B cell (primary cell): Measurements from ENCODE around the gene LPGAT1. TPM values are rescaled to one million over a fixed set of nuclear protein-coding genes. Genes with fewer than 3 reads are reported as not detected.

Source experiments
- ATAC-seq: fragments of 200-7000 bp; cut with Tn5 transposase; one replicate; pipeline ENCODE4 v1.10.0; 2021; ENCODE audit warnings: low read depth, mild to moderate bottlenecking, moderate number of reproducible peaks, moderate library complexity
- CTCF ChIA-PET: fragments of 350-600 bp; sonication (Branson Sonifier 250); formaldehyde crosslinking; loops from one replicate; lab custom pipeline; 2021; ENCODE audit warnings: antibody characterized with exemption, inconsistent platforms; lab: Charles Lee
- POLR2A ChIA-PET: fragments of 350-600 bp; sonication (Branson Sonifier 250); formaldehyde crosslinking; loops from one replicate; lab custom pipeline; 2021; ENCODE audit warnings: antibody characterized with exemption; lab: Charles Lee
- DNase-seq: peaks from one replicate; pipeline ENCODE4 v3.0.0; 2013
- H2AFZ ChIP-seq: 2 replicates; pipeline ENCODE4 v1.6.1; 2012; ENCODE audit warnings: mild to moderate bottlenecking, low read depth, low read length; ENCODE audit not compliant: insufficient read depth, poor library complexity, severe bottlenecking
- H3K27ac ChIP-seq, 2 donors: 1 replicate in 1 of 2; 2 replicates in 1 of 2; pipeline ENCODE4 v1.5.1; 2012 to 2013; ENCODE audit warnings: low read length in 2 of 2, mild to moderate bottlenecking in 2 of 2, moderate library complexity in 1 of 2
- H3K27me3 ChIP-seq, 4 experiments: fragments of 200-600 bp in 1 of 4; sonication (generic) in 1 of 4; replicated peaks in 1 of 4; 1 replicate in 2 of 4; 2 replicates in 2 of 4; pipeline versions ENCODE4 v1.6.1 to v1.7.0; 2013 to 2016; ENCODE audit warnings: low read length in 3 of 4, mild to moderate bottlenecking in 2 of 4, mixed read lengths in 1 of 4, moderate library complexity in 1 of 4; ENCODE audit not compliant: insufficient read depth in 4 of 4, control insufficient read depth in 3 of 4; ENCODE audit errors: control extremely low read depth in 1 of 4
- H3K36me3 ChIP-seq, 2 experiments: replicated peaks in 1 of 2; 1 replicate in 1 of 2; 2 replicates in 1 of 2; pipeline versions ENCODE4 v1.6.1 to v1.7.1; 2013; ENCODE audit warnings: low read length in 1 of 2; ENCODE audit not compliant: insufficient read depth in 2 of 2, control insufficient read depth in 1 of 2; ENCODE audit errors: control extremely low read depth in 1 of 2, extremely low read depth in 1 of 2
- H3K4me1 ChIP-seq, 2 donors: fragments of 200-600 bp in 1 of 2; sonication (generic) in 1 of 2; 1 replicate in 1 of 2; 2 replicates in 1 of 2; pipeline versions ENCODE4 v1.5.1 to v1.6.1; 2013 to 2017; ENCODE audit warnings: low read length in 2 of 2; ENCODE audit not compliant: control insufficient read depth in 2 of 2, insufficient read depth in 2 of 2
- H3K4me2 ChIP-seq: replicated peaks from 2 replicates; pipeline ENCODE3; 2012; ENCODE audit warnings: mild to moderate bottlenecking, low read depth, low read length; ENCODE audit not compliant: poor library complexity, severe bottlenecking
- H3K4me3 ChIP-seq, 5 experiments: fragments of 200-600 bp in 1 of 5; sonication (generic) in 1 of 5; 1 replicate in 3 of 5; 2 replicates in 2 of 5; pipeline versions ENCODE4 v1.5.1 to v1.7.0; 2011 to 2016; ENCODE audit warnings: low read length in 4 of 5, mild to moderate bottlenecking in 4 of 5, low read depth in 2 of 5, control low read depth in 1 of 5, moderate library complexity in 1 of 5; ENCODE audit not compliant: insufficient read depth in 1 of 5; ENCODE audit errors: control extremely low read depth in 1 of 5, extremely low read depth in 1 of 5
- H3K79me2 ChIP-seq: fragments of 200-600 bp; sonication (generic); one replicate; pipeline ENCODE4 v1.6.0; 2016; ENCODE audit warnings: low read length; ENCODE audit not compliant: control insufficient read depth, insufficient read depth
- H3K9ac ChIP-seq: fragments of 200-600 bp; sonication (generic); 2 replicates; pipeline ENCODE4 v1.6.1; 2017; ENCODE audit warnings: mild to moderate bottlenecking, low read length, moderate library complexity
- H3K9me3 ChIP-seq, 3 donors: one replicate each; pipeline versions ENCODE4 v1.6.1 to v1.7.1; 2013; ENCODE audit warnings: low read length in 2 of 3; ENCODE audit not compliant: control insufficient read depth in 2 of 3, insufficient read depth in 1 of 3; ENCODE audit errors: control extremely low read depth in 1 of 3
- H4K20me1 ChIP-seq: 2 replicates; pipeline ENCODE4 v1.6.0; 2012; ENCODE audit warnings: mild to moderate bottlenecking, low read length; ENCODE audit not compliant: insufficient read depth, control insufficient read depth, poor library complexity, severe bottlenecking
- H3K27ac Mint-ChIP-seq: one replicate; pipeline ENCODE4 v1.8.0; 2021; ENCODE audit warnings: mixed read lengths
- H3K27me3 Mint-ChIP-seq: one replicate; pipeline ENCODE4 v1.8.0; 2021; ENCODE audit warnings: mixed read lengths
- H3K4me1 Mint-ChIP-seq: one replicate; pipeline ENCODE4 v1.8.0; 2021; ENCODE audit warnings: mixed read lengths
- H3K4me3 Mint-ChIP-seq: one replicate; pipeline ENCODE4 v1.8.0; 2021; ENCODE audit warnings: mixed read lengths
- H3K9me3 Mint-ChIP-seq: one replicate; pipeline ENCODE4 v1.8.0; 2022; ENCODE audit warnings: mixed read lengths; ENCODE audit not compliant: insufficient read depth
- EZH2 ChIP-seq: IDR thresholded peaks from 2 replicates; pipeline ENCODE4 v1.6.1; 2012; ENCODE audit warnings: borderline replicate concordance, low read depth, mild to moderate bottlenecking, moderate library complexity, low read length; ENCODE audit not compliant: insufficient read depth, poor library complexity, severe bottlenecking
- WGBS: methylation state at CpG from one replicate; pipeline ENCODE4 v1.1.5; 2013; ENCODE audit warnings: missing lambda C conversion rate; ENCODE audit not compliant: insufficient coverage; 5-methylcytosine and 5-hydroxymethylcytosine counted together
- intact Hi-C: fragments of 100-400 bp; cut with micrococcal nuclease; formaldehyde crosslinking; loops from one replicate; pipeline ENCODE4 v1.10.0; 2022
- polyA plus RNA-seq: library from polyadenylated mRNA; depleted of rRNA; stranded (reverse); fragments of >200 nt; gene quantifications from 2 replicates; pipeline ENCODE4 v1.2.3, GENCODE V29; 2012
- total RNA-seq, 2 donors: library from RNA; stranded (reverse); fragments of 120-200 nt in 1 of 2; gene quantifications; 1 replicate in 1 of 2; 2 replicates in 1 of 2; pipeline versions ENCODE4 v1.2.3 to v1.2.4, GENCODE V29; 2013 to 2022
- TF ChIP-seq, protein P1 (sequence below): fragments of 200-600 bp; IDR thresholded peaks from one replicate; pipeline ENCODE4 v1.8.0; 2022; ENCODE audit warnings: antibody characterized with exemption, mild to moderate bottlenecking

The LPGAT1 gene
- total and polyA plus RNA-seq, 2 donors (not counting 1 experiment from before 2014, with no cell fraction given) = 9.3 to 63.8 TPM

DNA sequence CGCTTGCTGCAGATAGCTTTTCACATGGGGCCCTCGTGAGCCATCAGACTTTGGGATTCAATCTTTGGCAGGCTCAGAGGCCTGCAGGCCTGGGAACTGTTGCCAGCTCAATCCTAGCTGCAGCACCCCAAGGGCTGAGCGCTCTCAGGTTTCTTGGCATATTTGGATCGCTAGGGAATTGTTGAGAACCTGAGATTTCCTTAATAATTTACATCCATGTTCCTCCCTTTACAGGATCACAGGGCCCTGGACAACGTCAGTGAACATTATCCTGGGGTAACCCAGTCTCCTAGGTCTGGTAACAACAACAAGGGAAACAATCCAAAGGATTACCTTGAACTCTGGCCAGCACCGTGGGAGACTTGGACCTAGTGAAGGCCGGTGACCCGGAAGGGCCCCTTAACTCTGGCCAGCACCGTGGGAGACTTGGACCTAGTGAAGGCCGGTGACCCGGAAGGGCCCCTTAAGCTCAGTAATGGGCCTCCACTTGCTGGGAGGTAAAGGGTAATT, 105.8 kb downstream of the LPGAT1 start:
- H3K4me1 Mint-ChIP-seq = no peaks in the 10 kb centered on the region
- Histone ChIP-seq H3K4me1 (no peaks in the 10 kb centered on the region), H3K27me3 (no peaks in the 10 kb centered on the region), H3K9ac (no peak overlapping the region), H3K79me2 (no peaks in the 10 kb centered on the region), H2AFZ (no peak overlapping the region), H3K36me3 (no peaks in the 10 kb centered on the region), H4K20me1 (no peaks in the 10 kb centered on the region), H3K9me3 (peaks cover 2 to 4% (median 2%) of the 10 kb centered on the region in 3 donors), H3K4me2 (no peak overlapping the region), H3K27ac (no peak overlapping the region), H3K4me3 (no peak overlapping the region)
- no peak overlapping the region for H3K4me3 Mint-ChIP-seq
- no peak overlapping the region for H3K27ac Mint-ChIP-seq
- intact Hi-C loops = no loop called here
- ChIA-PET POLR2A (no interaction called here), CTCF (no interaction called here)
- H3K27me3 Mint-ChIP-seq = peaks cover 14% of the 10 kb centered on the region
- no peak for ATAC-seq
- DNase-seq = no peak
- TF ChIP-seq EZH2 = no peak
- TF ChIP-seq, protein P1, sequence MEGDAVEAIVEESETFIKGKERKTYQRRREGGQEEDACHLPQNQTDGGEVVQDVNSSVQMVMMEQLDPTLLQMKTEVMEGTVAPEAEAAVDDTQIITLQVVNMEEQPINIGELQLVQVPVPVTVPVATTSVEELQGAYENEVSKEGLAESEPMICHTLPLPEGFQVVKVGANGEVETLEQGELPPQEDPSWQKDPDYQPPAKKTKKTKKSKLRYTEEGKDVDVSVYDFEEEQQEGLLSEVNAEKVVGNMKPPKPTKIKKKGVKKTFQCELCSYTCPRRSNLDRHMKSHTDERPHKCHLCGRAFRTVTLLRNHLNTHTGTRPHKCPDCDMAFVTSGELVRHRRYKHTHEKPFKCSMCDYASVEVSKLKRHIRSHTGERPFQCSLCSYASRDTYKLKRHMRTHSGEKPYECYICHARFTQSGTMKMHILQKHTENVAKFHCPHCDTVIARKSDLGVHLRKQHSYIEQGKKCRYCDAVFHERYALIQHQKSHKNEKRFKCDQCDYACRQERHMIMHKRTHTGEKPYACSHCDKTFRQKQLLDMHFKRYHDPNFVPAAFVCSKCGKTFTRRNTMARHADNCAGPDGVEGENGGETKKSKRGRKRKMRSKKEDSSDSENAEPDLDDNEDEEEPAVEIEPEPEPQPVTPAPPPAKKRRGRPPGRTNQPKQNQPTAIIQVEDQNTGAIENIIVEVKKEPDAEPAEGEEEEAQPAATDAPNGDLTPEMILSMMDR = no peak
- H3K9me3 Mint-ChIP-seq = peaks cover 3% of the 10 kb centered on the region
- 82% methylated on average over 9 of the region's 11 CpGs for WGBS

DNA sequence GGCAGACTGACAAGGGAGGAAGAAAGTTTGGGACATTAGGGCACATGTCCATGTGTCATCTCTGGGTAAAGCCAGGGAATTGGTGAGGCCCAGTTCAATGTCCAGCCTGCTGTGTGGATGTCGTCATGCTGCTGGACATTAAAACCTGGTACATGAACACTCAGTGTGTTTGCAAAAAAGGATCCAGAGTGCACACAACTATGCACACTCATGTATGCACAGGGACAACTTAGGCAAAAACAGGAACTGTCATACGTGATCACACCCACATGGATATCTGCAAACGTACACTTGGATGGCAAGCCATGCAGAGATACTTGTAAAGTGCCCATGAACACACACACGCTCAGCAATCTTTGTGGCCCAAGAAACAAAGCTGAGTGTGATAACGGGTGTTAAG, 107.3 kb downstream of the LPGAT1 start:
- Histone ChIP-seq H4K20me1 (no peaks in the 10 kb centered on the region), H3K9me3 (peaks cover 2 to 9% (median 3%) of the 10 kb centered on the region in 3 donors), H3K4me3 (no peak overlapping the region), H3K27me3 (no peaks in the 10 kb centered on the region), H3K36me3 (no peaks in the 10 kb centered on the region), H3K9ac (no peak overlapping the region), H3K79me2 (no peaks in the 10 kb centered on the region), H2AFZ (no peak overlapping the region), H3K4me1 (no peaks in the 10 kb centered on the region), H3K27ac (no peak overlapping the region), H3K4me2 (no peak overlapping the region)
- no peak overlapping the region for H3K27ac Mint-ChIP-seq
- DNase-seq (no peak), ATAC-seq (no peak)
- peaks cover 3% of the 10 kb centered on the region for H3K9me3 Mint-ChIP-seq
- H3K4me1 Mint-ChIP-seq = no peaks in the 10 kb centered on the region
- WGBS = 97% methylated on average over 4 of the region's 5 CpGs
- TF ChIP-seq, protein P1 = no peak
- TF ChIP-seq EZH2 = no peak
- CTCF ChIA-PET = no interaction called here
- H3K27me3 Mint-ChIP-seq = peaks cover 14% of the 10 kb centered on the region
- intact Hi-C loops = no loop called here
- POLR2A ChIA-PET = no interaction called here
- H3K4me3 Mint-ChIP-seq = no peak overlapping the region
